Activated CD4-positive, alpha-beta T cell treated with anti-CD3 and anti-CD28 coated beads for 36 hours (primary cell): Measurements from ENCODE around the gene SMCO1. TPM values are rescaled to one million over a fixed set of nuclear protein-coding genes. Genes with fewer than 3 reads are reported as not detected.
A peak's percentile ranks its signal among the peaks of the same experiment; 100 is the strongest.
"Not testable (repeated sequence)": the region's sequence is repeated elsewhere in the genome, so short reads cannot be mapped to it uniquely, and the experiment has no call there.

ENCODE experiments used
- ATAC-seq: fragments of 200-7000 bp; cut with Tn5 transposase; one replicate; pipeline ENCODE4 v1.10.0; 2021; ENCODE audit warnings: mild to moderate bottlenecking, moderate library complexity
- CTCF ChIA-PET: fragments of 350-600 bp; sonication (Branson Sonifier 250); formaldehyde crosslinking; loops from one replicate; lab custom pipeline; 2021; ENCODE audit warnings: antibody characterized with exemption; lab: Charles Lee
- POLR2A ChIA-PET: fragments of 350-600 bp; sonication (Branson Sonifier 250); formaldehyde crosslinking; loops from one replicate; lab custom pipeline; 2021; ENCODE audit warnings: antibody characterized with exemption, inconsistent platforms; lab: Charles Lee
- DNase-seq: peaks from one replicate; pipeline ENCODE4 v3.0.0-alpha.2; 2020
- H3K27ac Mint-ChIP-seq: one replicate; pipeline ENCODE4 v1.8.0; 2021; ENCODE audit warnings: mixed read lengths
- H3K27me3 Mint-ChIP-seq: one replicate; pipeline ENCODE4 v1.8.0; 2021; ENCODE audit warnings: mixed read lengths
- H3K36me3 Mint-ChIP-seq: one replicate; pipeline ENCODE4 v1.8.0; 2021; ENCODE audit warnings: low read depth, mixed read lengths
- H3K4me1 Mint-ChIP-seq: one replicate; pipeline ENCODE4 v1.8.0; 2021; ENCODE audit warnings: mixed read lengths
- H3K4me3 Mint-ChIP-seq: one replicate; pipeline ENCODE4 v1.8.0; 2021; ENCODE audit warnings: mild to moderate bottlenecking, moderate library complexity, mixed read lengths
- H3K9me3 Mint-ChIP-seq: one replicate; pipeline ENCODE4 v1.8.0; 2021; ENCODE audit warnings: low read depth, mixed read lengths
- intact Hi-C, 2 experiments: fragments of 100-400 bp; cut with DNase I in 1 of 2; cut with micrococcal nuclease in 1 of 2; formaldehyde crosslinking; loops; one replicate each; pipeline versions ENCODE4 v1.14.2 to v1.15.1; 2022 to 2024; cut with DNase I, micrococcal nuclease
- total RNA-seq, 2 experiments: library from RNA; stranded (reverse); gene quantifications; one replicate each; pipeline ENCODE4 v1.2.3, GENCODE V29; 2021

SMCO1 gene
- total RNA-seq, 2 experiments from 2014 or later = not detected

GRCh38 chr3:196506687-196507086, 8.5 kb downstream of the SMCO1 start:
- no peak for ATAC-seq
- peaks cover 8% of the 10 kb centered on the region for H3K9me3 Mint-ChIP-seq
- no peaks in the 10 kb centered on the region for H3K27me3 Mint-ChIP-seq
- H3K27ac Mint-ChIP-seq = no peak overlapping the region
- peaks cover 5% of the 10 kb centered on the region for H3K4me1 Mint-ChIP-seq
- ChIA-PET POLR2A (no interaction called here), CTCF (interaction anchor here (1.1 to 5.4 kb wide), 2 partner anchors 16 to 22 kb away, joined by 4 to 35 read pairs; no protein-coding TSS in a partner anchor)
- peaks cover 2% of the 10 kb centered on the region for H3K36me3 Mint-ChIP-seq
- no peak overlapping the region for H3K4me3 Mint-ChIP-seq
- intact Hi-C loops = no loop called here
- DNase-seq = no peak

- CTCF ChIA-PET = interaction anchor here (0.6 to 1.7 kb wide), 3 partner anchors 14 to 24 kb away, joined by 3 to 8 read pairs (median 4); no protein-coding TSS in a partner anchor
- Mint-ChIP-seq H3K4me1 (peaks cover 14% of the 10 kb centered on the region), H3K36me3 (peaks cover 18% of the 10 kb centered on the region), H3K27me3 (no peaks in the 10 kb centered on the region), H3K27ac (no peak overlapping the region), H3K9me3 (peaks cover 8% of the 10 kb centered on the region), H3K4me3 (peak overlapping the region; percentile 96)
- ATAC-seq (no peak), DNase-seq (no peak)
- POLR2A ChIA-PET = interaction anchor here (0.6 kb wide), 1 partner anchor 215 kb away, joined by 3 read pairs; no protein-coding TSS in a partner anchor
- intact Hi-C loops = loop anchor here (5.0 kb wide), 2 partner anchors 232 to 962 kb away; partner anchors contain the start of gene PPP1R2 (in 1 of the 2)
Observed at GRCh38 chr3:196504556-196504955, 10.6 kb downstream of the SMCO1 start.

GRCh38 chr3:196504077-196504398, 11.1 kb downstream of the SMCO1 start:
- not testable (repeated sequence) for DNase-seq, H3K9me3 Mint-ChIP-seq, H3K27me3 Mint-ChIP-seq, ATAC-seq
- ChIA-PET POLR2A (interaction anchor here (0.6 kb wide), 1 partner anchor 215 kb away, joined by 3 read pairs; no protein-coding TSS in a partner anchor), CTCF (interaction anchor here (0.6 to 1.7 kb wide), 2 partner anchors 14 to 24 kb away, joined by 3 to 8 read pairs; no protein-coding TSS in a partner anchor)
- peaks cover 19% of the 10 kb centered on the region for H3K4me1 Mint-ChIP-seq
- H3K27ac Mint-ChIP-seq = peak overlapping the region; percentile 97
- peaks cover 23% of the 10 kb centered on the region for H3K36me3 Mint-ChIP-seq
- H3K4me3 Mint-ChIP-seq = peak overlapping the region; percentile 96
- intact Hi-C loops = loop anchor here (5.0 kb wide), 2 partner anchors 232 to 962 kb away; partner anchors contain the start of gene PPP1R2 (in 1 of the 2)

GRCh38 chr3:196503196-196504076, 11.7 kb downstream of the SMCO1 start, which contains the start of gene RNF168:
Gene RNF168, minus strand, starts transcription at chr3:196503768. Its CDS starts 595 bp downstream, at chr3:196503173.
- intact Hi-C loops = loop anchor here (1.0 to 5.0 kb wide), 19 partner anchors 19 to 961 kb away; partner anchors contain the start of genes UBXN7 (in 2 of the 2), CEP19 (in 1 of the 2), DYNLT2B (in 1 of the 2) and FBXO45 (in 1 of the 2)
- peaks cover 28% of the 10 kb centered on the region for H3K36me3 Mint-ChIP-seq
- peak; percentile 80 for ATAC-seq

GRCh38 chr3:196502775-196503195, 12.4 kb downstream of the SMCO1 start:
- DNase-seq = peak; percentile 77
- Mint-ChIP-seq H3K9me3 (peaks cover 8% of the 10 kb centered on the region), H3K4me3 (peak overlapping the region; percentile 96), H3K27me3 (no peaks in the 10 kb centered on the region), H3K4me1 (peaks cover 27% of the 10 kb centered on the region), H3K27ac (peak overlapping the region; percentile 97), H3K36me3 (peaks cover 31% of the 10 kb centered on the region)
- ATAC-seq = peak; percentile 39
- ChIA-PET CTCF (interaction anchor here (0.8 to 3.1 kb wide), 2 partner anchors 19 to 26 kb away, joined by 3 to 10 read pairs; no protein-coding TSS in a partner anchor), POLR2A (interaction anchor here (1.0 kb wide), 1 partner anchor 237 kb away, joined by 3 read pairs; no protein-coding TSS in a partner anchor)
- intact Hi-C loops = loop anchor here (1.0 to 5.0 kb wide), 19 partner anchors 20 to 960 kb away; partner anchors contain the start of genes UBXN7 (in 2 of the 2), CEP19 (in 1 of the 2), DYNLT2B (in 1 of the 2) and FBXO45 (in 1 of the 2)

More at GRCh38 chr3:196503196-196504076, 11.7 kb downstream of the SMCO1 start, which contains the start of gene RNF168:
- H3K27me3 Mint-ChIP-seq = no peaks in the 10 kb centered on the region
- peak within 1 kb of the TSS; percentile 97 for H3K27ac Mint-ChIP-seq
- peak; percentile 96 for DNase-seq
- CTCF ChIA-PET = interaction anchor here (0.6 to 3.1 kb wide), 4 partner anchors 15 to 25 kb away, joined by 3 to 10 read pairs (median 6); no protein-coding TSS in a partner anchor
- H3K4me1 Mint-ChIP-seq = peaks cover 23% of the 10 kb centered on the region
- peaks cover 8% of the 10 kb centered on the region for H3K9me3 Mint-ChIP-seq
- POLR2A ChIA-PET = interaction anchor here (1.0 kb wide), 1 partner anchor 237 kb away, joined by 3 read pairs; no protein-coding TSS in a partner anchor
- H3K4me3 Mint-ChIP-seq = peak within 1 kb of the TSS; percentile 96

- Mint-ChIP-seq H3K27me3 (no peaks in the 10 kb centered on the region), H3K4me1 (peaks cover 29% of the 10 kb centered on the region), H3K27ac (peak overlapping the region; percentile 97), H3K4me3 (peak overlapping the region; percentile 96), H3K9me3 (peaks cover 4% of the 10 kb centered on the region), H3K36me3 (peaks cover 31% of the 10 kb centered on the region)
- DNase-seq (peak; percentile 64), ATAC-seq (peak; percentile 46)
- ChIA-PET CTCF (interaction anchor here (0.6 to 3.1 kb wide), 6 partner anchors 15 to 183 kb away, joined by 3 to 10 read pairs (median 4); no protein-coding TSS in a partner anchor), POLR2A (interaction anchor here (0.7 to 0.8 kb wide), 4 partner anchors 44 to 391 kb away, joined by 3 to 4 read pairs (median 3); no protein-coding TSS in a partner anchor)
- intact Hi-C loops = loop anchor here (2.0 to 5.0 kb wide), 7 partner anchors 27 to 959 kb away; partner anchors contain the start of genes NRROS (in 1 of the 2), PPP1R2 (in 1 of the 2) and UBXN7 (in 1 of the 2)
Observed at GRCh38 chr3:196501316-196502044, 13.7 kb downstream of the SMCO1 start.

GRCh38 chr3:196499807-196500524, 15.2 kb downstream of the SMCO1 start:
- Mint-ChIP-seq H3K27ac (peak overlapping the region; percentile 97), H3K4me1 (peaks cover 36% of the 10 kb centered on the region), H3K4me3 (peak overlapping the region; percentile 96), H3K27me3 (no peaks in the 10 kb centered on the region), H3K36me3 (peaks cover 35% of the 10 kb centered on the region), H3K9me3 (no peaks in the 10 kb centered on the region)
- intact Hi-C loops = loop anchor here (5.0 kb wide), 2 partner anchors 228 to 958 kb away; partner anchors contain the start of gene PPP1R2 (in 1 of the 2)
- DNase-seq = peak; percentile 41
- no peak for ATAC-seq
- CTCF ChIA-PET = interaction anchor here (0.7 to 3.1 kb wide), 3 partner anchors 19 to 338 kb away, joined by 3 to 10 read pairs (median 4); no protein-coding TSS in a partner anchor
- POLR2A ChIA-PET = no interaction called here

GRCh38 chr3:196499061-196499460, 16.1 kb downstream of the SMCO1 start:
- DNase-seq = no peak
- H3K27ac Mint-ChIP-seq = no peak overlapping the region
- peaks cover 37% of the 10 kb centered on the region for H3K36me3 Mint-ChIP-seq
- no peaks in the 10 kb centered on the region for H3K27me3 Mint-ChIP-seq
- intact Hi-C loops = no loop called here
- H3K4me3 Mint-ChIP-seq = peak overlapping the region; percentile 96
- ATAC-seq = no peak
- POLR2A ChIA-PET = no interaction called here
- CTCF ChIA-PET = no interaction called here
- no peaks in the 10 kb centered on the region for H3K9me3 Mint-ChIP-seq
- H3K4me1 Mint-ChIP-seq = peaks cover 36% of the 10 kb centered on the region

- Mint-ChIP-seq H3K4me1 (peaks cover 33% of the 10 kb centered on the region), H3K9me3 (no peaks in the 10 kb centered on the region), H3K27ac (no peak overlapping the region), H3K36me3 (peaks cover 37% of the 10 kb centered on the region), H3K27me3 (no peaks in the 10 kb centered on the region), H3K4me3 (no peak overlapping the region)
- DNase-seq (no peak), ATAC-seq (no peak)
- ChIA-PET CTCF (no interaction called here), POLR2A (no interaction called here)
- intact Hi-C loops = no loop called here
Observed at GRCh38 chr3:196498297-196498696, 16.8 kb downstream of the SMCO1 start.

GRCh38 chr3:196496183-196496582, 19.0 kb downstream of the SMCO1 start:
- Mint-ChIP-seq H3K27me3 (no peaks in the 10 kb centered on the region), H3K9me3 (no peaks in the 10 kb centered on the region), H3K36me3 (peaks cover 37% of the 10 kb centered on the region), H3K4me3 (no peak overlapping the region), H3K27ac (no peak overlapping the region), H3K4me1 (peaks cover 40% of the 10 kb centered on the region)
- DNase-seq (no peak), ATAC-seq (no peak)
- POLR2A ChIA-PET = no interaction called here
- intact Hi-C loops = no loop called here
- CTCF ChIA-PET = interaction anchor here (0.6 kb wide), 1 partner anchor 250 kb away, joined by 3 read pairs; no protein-coding TSS in a partner anchor
